Skeletal muscle cell (primary cell): Measurements from ENCODE around the gene LAMB2.

ENCODE experiments used
- DNase-seq: peaks from one replicate; pipeline ENCODE4 v3.0.0-alpha.2; 2010; ENCODE audit warnings: low read depth
- H3K4me3 ChIP-seq: 2 replicates; pipeline ENCODE4 v1.5.1; 2011; ENCODE audit warnings: low read depth, mild to moderate bottlenecking, control low read depth, low read length, moderate library complexity

Gene LAMB2

DNA sequence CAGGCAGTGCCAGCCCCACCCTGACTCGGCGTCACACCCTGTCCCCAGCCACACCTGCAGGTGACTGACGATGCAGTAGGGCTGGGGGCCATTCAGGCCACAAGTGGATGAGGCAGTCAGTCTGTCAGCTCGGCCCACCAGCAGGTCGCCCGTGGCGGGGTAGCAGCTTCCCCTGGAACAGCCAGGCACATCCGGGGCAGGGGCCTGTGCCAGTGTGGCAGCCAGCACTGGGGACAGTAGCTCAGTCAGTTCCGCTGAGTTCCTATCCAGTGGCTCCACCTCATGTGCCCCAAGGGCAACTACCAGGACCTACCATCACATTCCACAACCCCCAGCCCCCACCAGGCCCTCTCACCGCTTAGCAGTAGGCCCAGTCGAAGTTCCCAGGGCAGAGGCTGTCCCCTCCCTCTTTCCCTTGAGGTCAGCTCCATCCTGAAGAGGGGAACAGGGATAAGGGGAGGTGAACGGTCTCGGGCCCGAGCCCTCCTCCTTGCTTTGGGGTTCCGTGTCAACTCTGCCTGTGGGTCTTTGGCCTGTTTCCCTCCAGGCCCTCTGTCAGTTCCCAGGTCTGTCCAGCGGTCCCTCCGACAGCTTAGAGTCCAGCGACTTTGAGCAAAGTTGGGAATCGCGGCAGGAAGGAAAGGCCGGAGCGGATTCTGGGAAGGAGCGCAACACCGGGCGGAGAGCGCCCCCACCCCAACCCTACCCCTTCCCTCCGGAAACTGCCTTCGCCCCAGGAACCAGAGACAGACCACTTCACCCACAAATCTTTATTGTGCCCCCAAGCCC is at the start of gene LAMB2:
TSS of gene LAMB2 (minus strand) at position 614 of the 789 bp plus-strand sequence. CDS start at position 431, 183 bp downstream.
- H3K4me3 ChIP-seq = peak within 1 kb of the TSS; percentile 81
- DNase-seq = peak; percentile 52

DNA sequence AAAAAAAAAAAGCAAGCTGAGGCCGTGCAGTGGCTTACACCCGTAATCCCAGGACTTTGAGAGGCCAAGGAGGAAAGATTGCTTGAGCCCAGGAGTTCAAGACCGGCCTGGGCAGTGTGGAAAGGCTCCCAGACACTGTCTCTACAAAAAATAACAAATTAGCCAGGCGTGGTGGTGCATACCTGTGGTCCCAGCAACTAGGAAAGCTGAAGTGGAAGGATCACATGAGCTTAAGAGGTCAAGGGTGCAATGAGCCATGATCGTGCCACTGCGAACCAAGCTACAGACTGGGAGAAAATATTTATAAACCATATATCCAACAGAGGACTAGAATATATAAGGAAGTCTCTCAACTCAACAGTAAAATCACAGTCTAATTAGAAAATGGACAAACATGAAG is 48.5 kb upstream of the LAMB2 start:
- DNase-seq = no peak
- H3K4me3 ChIP-seq = no peak overlapping the region

DNA sequence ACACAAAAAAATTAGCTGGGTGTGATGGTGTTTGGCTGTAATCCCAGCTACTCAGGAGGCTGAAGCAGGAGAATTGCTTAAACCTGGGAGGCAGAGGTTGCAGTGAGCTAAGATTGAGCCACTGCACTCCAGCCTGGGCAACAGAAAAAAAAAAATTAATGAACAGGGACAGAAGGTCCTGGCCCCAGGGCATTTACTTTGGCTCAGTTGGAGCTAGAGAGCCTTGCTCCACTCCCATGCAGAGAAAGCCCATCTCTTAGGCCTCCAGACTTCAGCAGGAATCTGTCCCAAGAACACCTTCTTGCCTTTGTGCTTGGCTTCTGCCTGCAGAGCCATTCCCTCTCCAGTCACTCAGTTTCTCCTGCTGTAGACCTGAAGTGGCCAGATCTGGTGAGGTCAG is 47.3 kb upstream of the LAMB2 start:
- no peak for DNase-seq
- no peak overlapping the region for H3K4me3 ChIP-seq

DNA sequence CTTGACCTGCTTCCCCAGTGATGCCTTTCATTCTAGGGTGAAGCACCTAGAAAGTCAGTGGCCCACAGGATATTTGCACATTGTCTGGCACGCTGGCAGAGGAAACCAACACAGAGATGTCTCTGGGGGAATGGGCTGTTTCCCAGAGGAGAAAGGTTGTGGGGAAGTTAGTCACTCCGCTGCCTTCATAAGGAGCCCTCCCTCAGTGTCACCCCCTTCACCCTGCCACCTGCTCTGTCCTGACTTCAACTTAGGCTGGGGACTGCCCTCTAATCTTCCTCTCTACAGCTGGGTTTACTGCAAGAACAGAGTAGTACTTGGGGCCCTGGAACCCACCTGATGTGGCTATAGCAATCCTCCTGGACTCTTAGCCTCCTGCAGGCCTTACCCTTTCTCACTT is 44.2 kb upstream of the LAMB2 start:
- no peak overlapping the region for H3K4me3 ChIP-seq
- DNase-seq = no peak

DNA sequence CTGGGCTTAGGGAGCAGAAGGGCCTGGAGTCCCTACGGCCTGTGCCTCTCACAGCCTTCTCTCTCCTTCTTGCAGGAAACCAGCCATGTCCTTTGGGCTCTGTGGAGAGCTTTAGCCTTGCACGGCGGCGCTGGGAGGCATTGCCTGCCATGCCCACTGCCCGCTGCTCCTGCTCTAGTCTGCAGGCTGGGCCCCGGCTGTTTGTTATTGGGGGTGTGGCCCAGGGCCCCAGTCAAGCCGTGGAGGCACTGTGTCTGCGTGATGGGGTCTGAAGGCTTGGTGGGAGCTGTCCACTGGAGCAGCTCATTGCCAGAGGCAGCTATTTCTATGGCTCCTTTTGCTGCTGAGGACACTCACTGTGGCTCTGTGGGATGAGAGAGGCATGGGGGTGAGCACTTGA is 42.7 kb upstream of the LAMB2 start:
- H3K4me3 ChIP-seq = no peak overlapping the region
- DNase-seq = no peak

DNA sequence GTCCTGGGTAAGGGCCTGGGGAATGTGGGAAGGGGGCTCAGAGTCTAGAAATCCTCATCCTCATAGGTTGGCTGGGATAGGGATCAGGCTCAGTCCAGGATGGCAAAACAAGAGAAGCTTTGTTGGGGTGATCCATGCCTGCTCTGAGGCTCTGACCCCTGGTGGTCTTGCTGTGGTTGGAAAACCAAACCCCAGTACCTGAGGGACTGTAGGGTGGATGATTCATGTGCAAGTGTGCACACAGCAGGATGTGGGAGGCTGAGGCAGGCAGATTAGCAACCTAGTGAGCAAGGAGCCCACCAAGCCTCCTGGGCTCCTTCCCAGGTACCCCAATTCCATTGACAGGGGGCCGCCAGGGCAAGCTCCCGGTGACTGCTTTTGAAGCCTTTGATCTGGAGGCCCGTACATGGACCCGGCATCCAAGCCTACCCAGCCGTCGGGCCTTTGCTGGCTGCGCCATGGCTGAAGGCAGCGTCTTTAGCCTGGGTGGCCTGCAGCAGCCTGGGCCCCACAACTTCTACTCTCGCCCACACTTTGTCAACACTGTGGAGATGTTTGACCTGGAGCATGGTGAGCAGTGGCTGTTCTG is 41.6 kb upstream of the LAMB2 start:
- H3K4me3 ChIP-seq = no peak overlapping the region
- no peak for DNase-seq

DNA sequence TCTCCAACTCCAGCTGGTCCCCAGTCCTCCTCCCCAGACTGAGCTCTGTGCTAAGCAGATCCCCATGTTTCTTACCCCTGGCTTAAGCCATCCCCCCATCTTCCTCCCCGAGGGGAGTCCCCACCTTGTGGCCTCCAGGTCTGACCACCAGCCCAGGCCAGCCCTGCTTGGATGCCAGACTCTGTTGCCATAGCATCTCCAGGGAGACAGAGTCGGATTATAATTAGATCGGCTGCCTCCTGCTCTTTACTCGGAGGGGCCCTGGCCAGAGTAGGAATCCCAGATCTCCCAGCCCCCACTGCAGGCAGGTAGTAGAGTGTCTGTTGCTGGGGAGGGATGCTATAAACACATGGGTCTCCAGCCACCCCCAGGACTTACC is 40.9 kb upstream of the LAMB2 start:
- H3K4me3 ChIP-seq = no peak overlapping the region
- no peak for DNase-seq

DNA sequence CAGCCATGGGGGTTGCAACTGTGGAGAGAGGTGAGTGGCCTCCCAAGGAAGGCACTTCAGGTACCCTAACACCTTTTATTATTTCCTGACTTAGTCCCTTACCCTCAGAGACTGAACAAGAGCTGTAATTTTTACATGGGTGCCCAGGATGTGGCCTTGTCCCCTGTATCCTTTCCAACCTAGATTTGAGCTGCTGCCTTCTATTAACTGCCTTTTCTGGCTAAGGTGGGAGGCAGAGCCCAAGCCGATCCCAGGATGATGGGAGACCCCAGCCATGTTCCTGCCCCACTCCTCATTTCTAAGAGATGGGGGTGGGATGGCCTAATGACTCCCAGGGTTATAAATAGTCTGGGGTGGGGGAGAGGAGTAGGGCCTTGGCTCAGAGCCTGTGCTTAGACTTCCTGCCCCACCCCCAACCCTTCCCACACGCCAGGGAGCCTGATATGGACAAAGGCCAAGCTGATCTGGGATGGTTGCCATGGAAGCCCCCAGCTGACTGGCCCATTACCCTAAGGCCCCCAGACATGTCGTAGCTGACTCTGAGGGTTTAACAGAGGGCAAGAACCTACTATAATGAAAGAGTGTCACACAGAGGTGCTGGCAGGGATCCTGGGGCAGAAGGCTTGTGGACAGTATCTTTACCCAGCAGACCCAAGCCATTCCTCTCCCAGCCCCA is 40.4 kb upstream of the LAMB2 start:
- DNase-seq = no peak
- no peak overlapping the region for H3K4me3 ChIP-seq

DNA sequence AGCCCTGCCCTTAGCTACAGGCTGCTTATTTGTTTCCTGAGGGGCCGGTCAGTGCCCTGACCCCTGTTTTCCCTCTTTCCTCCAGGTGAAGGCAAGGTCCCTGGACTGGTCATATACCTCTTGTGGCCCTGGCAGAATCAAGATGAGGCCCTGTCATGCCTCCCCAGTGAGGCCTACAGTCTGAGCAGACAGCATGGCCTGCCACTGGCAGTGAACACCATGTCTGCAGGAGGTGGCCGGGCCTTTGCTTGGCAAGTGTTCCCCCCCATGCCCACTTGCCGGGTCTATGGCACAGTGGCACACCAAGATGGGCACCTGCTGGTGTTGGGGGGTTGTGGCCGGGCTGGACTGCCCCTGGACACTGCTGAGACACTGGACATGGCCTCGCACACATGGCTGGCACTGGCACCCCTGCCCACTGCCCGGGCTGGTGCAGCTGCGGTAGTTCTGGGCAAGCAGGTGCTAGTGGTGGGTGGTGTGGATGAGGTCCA is 39.7 kb upstream of the LAMB2 start:
- peak overlapping the region; percentile 75 for H3K4me3 ChIP-seq
- DNase-seq = no peak

DNA sequence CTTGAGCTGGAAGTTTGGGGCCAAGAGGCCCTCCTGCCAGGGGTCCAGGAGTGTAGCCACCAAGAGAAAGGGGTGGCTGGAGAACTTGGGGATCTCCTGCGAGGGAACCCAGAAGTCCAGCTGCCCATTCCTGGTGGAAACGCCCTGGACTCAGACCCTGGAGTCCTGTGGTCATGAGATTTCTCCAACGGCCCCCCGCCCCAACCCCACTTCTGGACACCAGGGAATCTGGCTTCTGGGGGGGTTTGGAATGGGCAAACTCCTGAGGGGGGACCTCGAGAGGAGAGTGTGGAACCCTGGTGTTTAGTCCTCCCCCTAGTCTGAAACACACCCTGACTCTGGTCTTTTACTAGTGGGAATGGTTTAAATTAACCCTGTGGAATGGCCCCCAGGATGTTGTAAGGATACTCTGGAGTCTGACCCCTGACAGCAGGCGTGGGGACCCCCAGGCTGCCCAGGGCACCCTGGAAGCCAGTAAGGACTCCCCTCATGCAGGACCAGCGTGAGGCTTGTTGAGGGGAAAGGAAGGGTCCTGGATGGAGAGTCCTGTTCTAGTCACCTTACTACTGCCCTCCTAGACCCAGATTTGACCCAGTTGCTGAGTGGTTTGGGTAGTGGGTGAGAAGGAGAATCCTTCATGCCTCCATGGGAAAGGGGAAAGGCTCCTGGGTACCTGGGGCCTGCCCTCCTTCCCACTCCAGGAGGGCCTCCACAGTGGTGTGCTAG is 39.1 kb upstream of the LAMB2 start:
- no peak for DNase-seq

DNA sequence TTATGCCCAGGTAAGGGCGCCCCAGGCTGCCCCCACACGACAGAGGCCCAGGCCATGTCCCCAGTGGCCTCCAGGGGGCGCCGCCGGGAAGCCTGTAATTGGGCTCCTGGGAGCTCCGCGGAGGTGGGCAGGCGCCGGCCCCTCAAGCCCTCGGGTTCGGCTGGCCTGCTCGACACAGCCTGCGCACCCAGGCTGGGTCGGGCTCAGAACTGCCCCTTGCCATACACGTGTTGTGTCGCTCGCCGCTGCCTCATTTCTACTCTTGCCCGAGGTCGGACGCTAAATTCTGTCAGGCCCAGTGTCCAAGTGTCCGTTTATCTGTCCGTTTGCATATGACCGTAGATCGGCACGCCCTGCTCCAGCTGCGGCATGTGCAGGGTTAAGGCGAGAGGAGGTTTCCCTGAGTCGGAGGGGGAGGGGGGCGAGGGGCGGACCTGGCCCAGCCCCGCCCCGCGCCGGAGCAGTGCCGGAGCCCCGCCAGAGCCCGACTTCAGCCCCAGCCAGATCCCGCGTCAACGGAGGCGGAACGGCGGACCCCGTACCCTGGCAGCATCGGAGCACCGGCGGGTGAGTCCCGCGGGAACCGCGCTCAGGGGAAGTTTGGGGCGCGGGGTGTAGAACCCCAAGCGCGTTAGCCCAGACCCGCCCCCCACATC is 38.4 kb upstream of the LAMB2 start, which contains the start of gene KLHDC8B:
TSS of gene KLHDC8B (plus strand) at position 480 of the 656 bp plus-strand sequence. CDS start 1,172 bp downstream, outside the sequence.
- peak; percentile 51 for DNase-seq
- H3K4me3 ChIP-seq = peak within 1 kb of the TSS; percentile 75

More for the DNA sequence above, 39.1 kb upstream of the LAMB2 start:
- peak overlapping the region; percentile 75 for H3K4me3 ChIP-seq

DNA sequence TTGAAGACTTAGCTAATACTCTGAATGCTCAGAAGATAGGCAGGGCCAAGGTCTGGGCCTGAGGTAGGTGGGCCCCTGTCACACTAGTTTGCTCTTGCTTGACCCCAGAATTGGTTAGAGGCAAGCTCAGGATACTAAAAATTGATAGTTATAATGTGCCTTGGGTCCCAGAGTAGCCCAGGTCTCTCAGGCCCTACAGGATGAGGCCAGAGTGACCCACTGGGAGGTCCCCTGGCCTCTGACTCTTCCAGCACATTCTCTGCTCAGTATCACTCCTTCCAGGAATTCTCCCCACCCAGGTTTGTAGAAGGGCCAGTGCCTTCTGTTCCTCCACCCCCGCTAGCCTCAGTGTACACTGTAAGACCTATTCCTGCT is 37.9 kb upstream of the LAMB2 start:
- peak overlapping the region; percentile 75 for H3K4me3 ChIP-seq
- DNase-seq = no peak

DNA sequence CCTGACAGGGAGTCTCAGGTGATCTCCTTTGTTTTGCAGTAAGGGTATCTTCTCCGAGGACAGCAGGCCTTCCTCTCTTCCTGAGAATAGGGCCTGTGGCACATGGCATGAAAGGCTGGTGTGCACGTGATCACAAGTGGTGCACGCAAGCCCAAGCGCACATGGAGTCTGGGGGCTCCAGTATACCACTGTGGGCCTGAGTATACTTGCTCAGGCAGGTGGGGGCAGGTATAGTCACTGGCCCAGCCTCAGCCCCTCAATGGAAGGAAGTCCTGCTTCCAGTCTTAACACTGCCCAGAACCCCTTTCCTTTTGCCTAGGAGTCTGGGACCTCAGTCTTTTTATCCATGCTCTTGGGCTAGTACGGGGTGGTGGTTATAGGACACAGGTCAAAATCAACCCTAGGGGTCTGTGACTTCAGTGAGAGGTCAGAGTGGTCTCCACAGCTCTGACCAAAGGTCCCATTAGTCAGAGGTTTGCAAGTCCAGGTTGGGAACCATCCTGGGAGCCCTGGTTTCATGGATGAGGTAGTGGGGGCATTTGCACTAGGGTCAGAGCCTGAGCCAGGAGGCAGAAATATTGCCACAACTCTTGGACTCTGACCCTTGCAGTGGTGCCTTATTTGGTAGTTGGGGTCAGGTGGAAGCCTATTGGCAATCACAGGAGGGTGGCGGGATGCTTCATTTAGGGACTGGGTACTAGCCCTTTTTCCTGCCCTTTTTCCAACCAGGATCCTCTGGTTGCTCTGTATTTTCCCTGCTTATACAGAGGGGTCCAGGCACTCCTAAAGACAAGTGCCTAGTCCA is 34.1 kb upstream of the LAMB2 start:
- peak overlapping the region; percentile 81 for H3K4me3 ChIP-seq

DNA sequence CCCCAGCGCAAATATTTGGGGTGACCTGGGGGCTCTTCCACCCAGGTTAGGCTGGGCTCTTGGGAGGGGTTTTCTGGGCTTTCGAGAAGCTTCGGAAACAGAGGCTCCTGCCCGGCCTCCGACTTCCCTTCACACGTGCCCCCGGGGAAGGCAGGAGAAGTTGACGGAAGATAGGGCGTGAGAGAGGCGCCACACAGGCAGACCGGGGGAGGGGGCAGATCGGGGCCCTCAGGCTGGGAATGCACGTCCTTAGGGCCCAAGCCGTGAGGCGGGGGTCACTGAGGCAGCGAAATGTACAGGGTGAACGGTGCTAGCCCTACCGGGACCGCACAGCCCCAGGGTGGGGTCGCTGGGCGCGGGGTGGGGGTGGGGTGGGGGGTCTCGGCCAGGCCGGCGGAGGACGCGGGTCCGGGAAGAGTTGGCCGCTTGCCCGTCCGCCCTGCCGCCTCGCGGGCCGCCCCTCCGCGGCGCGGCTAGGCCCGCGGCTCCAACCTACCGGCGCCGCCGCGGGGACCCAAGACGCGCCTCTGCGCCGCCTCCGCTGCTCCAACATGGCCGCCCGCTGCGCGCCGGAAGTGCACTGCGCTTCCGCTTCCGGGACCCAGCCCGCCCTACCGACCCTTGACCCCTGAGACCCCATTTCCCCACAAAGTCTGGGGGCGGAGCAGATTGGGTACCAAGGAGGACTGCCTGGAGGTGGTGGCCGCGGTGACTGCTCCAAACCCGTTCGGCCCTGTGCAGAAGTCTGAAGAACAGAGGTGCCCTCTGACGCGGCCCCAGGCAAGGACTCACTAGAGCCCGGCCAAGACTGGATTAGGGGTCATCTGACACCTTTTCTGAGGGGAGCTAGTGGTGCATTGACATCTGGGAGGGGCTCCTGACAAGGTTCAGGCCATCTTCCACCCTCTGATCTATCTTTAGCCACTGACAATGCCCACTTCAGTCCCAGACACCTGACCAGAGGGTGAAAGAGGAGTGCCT is 33.2 kb upstream of the LAMB2 start, which contains the start of gene CCDC71:
TSS of gene CCDC71 (minus strand) at position 561 of the 981 bp plus-strand sequence. CDS start 2,123 bp downstream, outside the sequence.
- DNase-seq = no peak
- H3K4me3 ChIP-seq = peak within 1 kb of the TSS; percentile 81

More for the DNA sequence above, 34.1 kb upstream of the LAMB2 start:
- DNase-seq = no peak

DNA sequence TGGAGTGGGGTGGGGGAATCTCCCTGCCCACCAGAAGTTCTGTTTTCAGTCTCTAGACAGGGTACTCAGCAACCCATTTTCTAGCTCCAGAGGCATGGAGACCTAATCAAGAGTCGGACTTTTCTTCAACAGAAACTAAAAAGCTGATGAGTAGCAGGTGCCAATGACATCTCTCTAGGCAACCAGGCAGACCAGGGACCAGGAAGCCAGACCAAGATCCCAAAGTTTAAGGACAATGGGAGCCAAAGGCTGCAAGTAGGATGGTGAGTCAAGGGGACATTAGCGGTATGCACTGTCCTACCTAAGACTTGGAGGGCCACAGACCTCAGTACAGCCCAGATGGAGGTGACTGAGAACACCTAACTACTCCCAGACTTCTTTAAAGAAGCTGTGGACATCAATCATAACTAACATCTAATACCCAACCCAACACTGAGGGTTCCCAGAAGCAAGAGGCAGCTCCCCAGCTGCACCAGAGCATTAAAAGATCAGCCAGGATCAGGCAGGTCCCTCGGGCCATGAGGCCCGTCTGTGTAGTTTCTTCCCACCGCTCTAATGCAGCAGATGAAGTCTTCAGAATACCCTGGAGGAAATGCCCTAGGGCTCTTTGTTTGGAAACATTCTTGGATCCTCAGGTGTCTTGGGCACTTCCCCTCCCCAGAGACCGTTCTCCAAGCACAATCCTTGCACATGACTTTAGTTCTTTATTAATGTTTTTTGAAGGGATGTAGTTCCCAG is 32.3 kb upstream of the LAMB2 start:
- peak overlapping the region; percentile 81 for H3K4me3 ChIP-seq
- no peak for DNase-seq

DNA sequence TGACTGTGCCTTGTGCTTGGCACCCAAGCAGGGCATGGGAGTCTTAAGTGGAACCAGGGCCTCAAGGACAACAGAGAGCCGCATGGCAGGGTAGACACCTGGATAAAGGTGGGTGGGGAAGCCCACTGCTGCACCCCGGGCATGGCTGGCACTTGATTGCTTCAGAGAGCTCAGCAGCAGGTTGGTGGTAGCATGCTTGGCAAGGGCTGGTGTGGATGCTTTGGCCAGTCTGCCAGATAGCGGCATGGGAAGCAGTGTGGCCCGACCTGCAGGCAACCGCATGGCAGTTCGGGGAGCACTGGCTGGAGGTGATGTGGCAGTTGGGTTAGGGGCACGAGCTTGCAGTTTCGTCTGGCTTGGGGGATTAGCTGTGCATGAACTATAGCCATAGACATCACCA is 30.8 kb upstream of the LAMB2 start:
- H3K4me3 ChIP-seq = no peak overlapping the region

More for the DNA sequence above, 30.8 kb upstream of the LAMB2 start:
- no peak for DNase-seq
